Lung (tissue), 14 donors: ENCODE data around the gene SPATA31A1. TPM values are rescaled to one million over a fixed set of nuclear protein-coding genes. Genes with fewer than 3 reads are reported as not detected.
"Not testable (repeated sequence)": the region's sequence is repeated elsewhere in the genome, so short reads cannot be mapped to it uniquely, and the experiment has no call there.

Source experiments
- ATAC-seq: fragments of 200-7000 bp; cut with Tn5 transposase; one replicate; pipeline ENCODE4 v1.9.1; 2020; ENCODE audit warnings: moderate number of reproducible peaks; ENCODE audit not compliant: insufficient read depth, low FRiP score
- DNase-seq, 3 donors: peaks; one replicate each; pipeline ENCODE4 v3.0.0-alpha.2; 2013 to 2017
- H3K27ac ChIP-seq, 2 donors: one replicate each; pipeline ENCODE4 v1.5.1; 2013; ENCODE audit warnings: mild to moderate bottlenecking in 2 of 2, moderate library complexity in 2 of 2, control low read depth in 1 of 2, inconsistent platforms in 1 of 2, low read depth in 1 of 2, low read length in 1 of 2
- H3K27me3 ChIP-seq, 3 donors: one replicate each; pipeline ENCODE4 v1.5.1; 2013; ENCODE audit warnings: low read length in 2 of 3; ENCODE audit not compliant: control insufficient read depth in 3 of 3, insufficient read depth in 3 of 3
- H3K36me3 ChIP-seq, 4 donors: one replicate each; pipeline ENCODE4 v1.5.1; 2013; ENCODE audit warnings: low read length in 4 of 4, mild to moderate bottlenecking in 1 of 4, moderate library complexity in 1 of 4; ENCODE audit not compliant: control insufficient read depth in 4 of 4, insufficient read depth in 4 of 4
- H3K4me1 ChIP-seq, 5 donors: one replicate each; pipeline ENCODE4 v1.5.1; 2013; ENCODE audit warnings: low read length in 5 of 5, mild to moderate bottlenecking in 2 of 5, moderate library complexity in 1 of 5; ENCODE audit not compliant: control insufficient read depth in 5 of 5, insufficient read depth in 5 of 5
- H3K4me3 ChIP-seq: one replicate; pipeline ENCODE4 v1.5.1; 2013; ENCODE audit warnings: mild to moderate bottlenecking, control low read depth, moderate library complexity
- H3K9ac ChIP-seq, 2 donors: one replicate each; pipeline ENCODE4 v1.5.1; 2013; ENCODE audit warnings: low read length in 2 of 2, control low read depth in 1 of 2; ENCODE audit not compliant: insufficient read depth in 1 of 2
- H3K9me3 ChIP-seq, 4 donors: one replicate each; pipeline ENCODE4 v1.5.1; 2013; ENCODE audit warnings: low read length in 3 of 4, mild to moderate bottlenecking in 1 of 4, moderate library complexity in 1 of 4; ENCODE audit not compliant: control insufficient read depth in 4 of 4, insufficient read depth in 3 of 4
- WGBS, 2 donors: extraction: QIAGEN DNeasy Blood & Tissue Kit; methylation state at CpG; one replicate each; pipeline ENCODE4 v1.1.7; 2013; 5-methylcytosine and 5-hydroxymethylcytosine counted together
- long read RNA-seq, 5 donors: transcript quantifications; one replicate each; lab custom pipeline, GENCODE V29; 2026
- polyA plus RNA-seq, 2 donors: library from polyadenylated mRNA; stranded (reverse); fragments of 200-250 nt; gene quantifications; one replicate each; pipeline ENCODE4 v1.2.1, GENCODE V29; 2013
- total RNA-seq, 2 donors: library from RNA; depleted of rRNA in 1 of 2; stranded (reverse); fragments of >200 nt in 1 of 2; gene quantifications; one replicate each; pipeline ENCODE4 v1.2.1, GENCODE V29; 2014 to 2021
- donor health status: Bipolar disorder and iron deficiency.
- donor health status: healthy.
- donor health status: DM: yes; HTN: yes; CAD: no.

SPATA31A1 gene
- not detected for total RNA-seq
- polyA plus RNA-seq, result not detected
- long read RNA-seq, donor 1, result 0 reads
- long read RNA-seq, donor 2, result 0 reads
- long read RNA-seq, donor 3, result 0 reads
- long read RNA-seq, donor 4, result 0 reads
- long read RNA-seq, donor 5, result 0 reads

DNA sequence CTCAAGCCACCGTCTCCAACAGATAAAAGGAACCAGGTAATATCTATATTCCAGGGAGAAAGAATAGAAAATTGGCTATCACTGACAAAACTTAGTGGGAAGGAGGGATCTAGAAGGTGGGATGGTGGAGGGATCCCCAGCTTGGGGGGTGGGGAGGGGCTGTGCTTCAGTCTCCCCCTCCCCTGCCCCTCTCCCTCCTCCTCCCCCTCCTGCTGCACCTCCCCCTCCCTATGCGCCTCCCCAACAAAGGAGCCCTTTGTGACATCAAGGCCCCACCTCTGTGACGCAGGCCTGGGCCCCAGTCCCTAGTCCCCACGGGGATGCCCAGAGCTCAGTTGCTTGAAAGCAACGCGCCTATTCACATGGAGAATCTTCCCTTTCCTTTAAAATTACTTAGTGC is at the start of gene SPATA31A1:
Gene SPATA31A1 (plus strand): TSS at position 301 of the 400 bp plus-strand sequence. CDS start 62 bp downstream, at position 363.
- H3K4me3 ChIP-seq, ATAC-seq: not testable (repeated sequence)
- WGBS, 2 donors, result 81% methylated on average over 3 of the region's 6 CpGs; no CpG with 5 or more reads in 1 of the 2 donors

GRCh38 chr9:39407261-39408204 is 52.1 kb downstream of the SPATA31A1 start:
- H3K27me3 ChIP-seq, H3K27ac ChIP-seq, H3K4me3 ChIP-seq, H3K4me1 ChIP-seq, H3K36me3 ChIP-seq, H3K9me3 ChIP-seq, ATAC-seq, H3K9ac ChIP-seq: not testable (repeated sequence)
- peak in 1 of 3 donors; percentile 7 for DNase-seq
- 68 to 82% methylated on average over 1 of the region's 2 CpGs for WGBS, 2 donors

More for the DNA sequence above, at the start of gene SPATA31A1:
- H3K9ac ChIP-seq, DNase-seq, H3K27me3 ChIP-seq, H3K36me3 ChIP-seq, H3K27ac ChIP-seq, H3K4me1 ChIP-seq, H3K9me3 ChIP-seq: not testable (repeated sequence)

GRCh38 chr9:39411254-39411940 is 55.9 kb downstream of the SPATA31A1 start:
- H3K36me3 ChIP-seq, result not testable (repeated sequence)
- WGBS, 2 donors, result no CpG with 5 or more reads among the region's 1 CpG

More at GRCh38 chr9:39411254-39411940, 55.9 kb downstream of the SPATA31A1 start:
- H3K4me3 ChIP-seq, H3K9me3 ChIP-seq, ATAC-seq, H3K9ac ChIP-seq, DNase-seq, H3K27ac ChIP-seq, H3K4me1 ChIP-seq, H3K27me3 ChIP-seq: not testable (repeated sequence)

Other genes starting within 250 kb of the SPATA31A1 start
- gene CNTNAP3, start 67.5 kb upstream of the SPATA31A1 start, total RNA-seq, result 10 to 100 TPM in 1 of 2 donors, 1 to 10 TPM in 1; 7.5 to 10.6 TPM
- gene CNTNAP3, start 67.5 kb upstream of the SPATA31A1 start, polyA plus RNA-seq, result 1 to 10 TPM in 1 of 2 donors, under 1 TPM in 1; 0.94 to 1.5 TPM